Esophagus muscularis mucosa (tissue), 4 donors: ENCODE measurements around the gene CCDC59. TPM values are rescaled to one million over a fixed set of nuclear protein-coding genes. Genes with fewer than 3 reads are reported as not detected.

Source experiments
- DNase-seq: peaks from one replicate; pipeline ENCODE4 v3.0.0-alpha.2; 2017; ENCODE audit errors: extremely low spot score
- H3K27ac ChIP-seq, 4 donors: fragments of 200-600 bp; sonication (generic); replicated peaks in 1 of 4; 1 replicate in 3 of 4; 2 replicates in 1 of 4; pipeline ENCODE4 v1.5.1; 2016 to 2019; ENCODE audit warnings: mild to moderate bottlenecking in 1 of 4
- H3K27me3 ChIP-seq, 4 donors: fragments of 200-600 bp; sonication (generic); one replicate each; pipeline versions ENCODE4 v1.5.1 to v1.6.0; 2016 to 2019
- H3K36me3 ChIP-seq, 4 donors: fragments of 200-600 bp; sonication (generic); one replicate each; pipeline ENCODE4 v1.5.1; 2016 to 2019
- H3K4me1 ChIP-seq, 4 donors: fragments of 200-600 bp; sonication (generic); one replicate each; pipeline ENCODE4 v1.5.1; 2016 to 2019
- H3K4me3 ChIP-seq, 4 donors: fragments of 200-600 bp; sonication (generic); 1 replicate in 2 of 4; 2 replicates in 2 of 4; pipeline ENCODE4 v1.5.1; 2016 to 2019; ENCODE audit warnings: mild to moderate bottlenecking in 4 of 4, moderate library complexity in 1 of 4
- H3K9me3 ChIP-seq, 4 donors: fragments of 200-600 bp; sonication (generic); 1 replicate in 3 of 4; 2 replicates in 1 of 4; pipeline ENCODE4 v1.5.1; 2016 to 2019
- CTCF ChIP-seq, 3 experiments: fragments of 200-600 bp in 2 of 3; fragments of 450-650 bp in 1 of 3; sonication (generic) in 2 of 3; IDR thresholded peaks; one replicate each; pipeline ENCODE4 v1.5.1; 2017 to 2019; ENCODE audit warnings: antibody characterized with exemption in 3 of 3, mild to moderate bottlenecking in 2 of 3, moderate library complexity in 1 of 3
- EP300 ChIP-seq: sonication (generic); formaldehyde crosslinking; IDR thresholded peaks from one replicate; pipeline ENCODE4 v1.6.1; 2017; ENCODE audit warnings: antibody characterized with exemption
- POLR2A ChIP-seq: fragments of 450-650 bp; IDR thresholded peaks from one replicate; pipeline ENCODE4 v1.6.1; 2017; ENCODE audit warnings: antibody characterized with exemption, moderate library complexity, mild to moderate bottlenecking, low read depth
- POLR2AphosphoS5 ChIP-seq, 2 donors: sonication (generic); formaldehyde crosslinking; IDR thresholded peaks; one replicate each; pipeline ENCODE4 v1.6.1; 2017; ENCODE audit warnings: antibody characterized with exemption in 2 of 2
- WGBS: methylation state at CpG from one replicate; pipeline ENCODE4 v1.1.5; 2018; 5-methylcytosine and 5-hydroxymethylcytosine counted together
- intact Hi-C: fragments of 100-400 bp; cut with DNase I; formaldehyde crosslinking; loops from one replicate; pipeline ENCODE4 v1.15.1; 2023
- total RNA-seq, 4 donors: library from RNA; depleted of rRNA; stranded (reverse); fragments of >200 nt; gene quantifications; one replicate each; pipeline versions ENCODE4 v1.1.0 to v1.2.1, GENCODE V29; 2016

CCDC59 gene
- total RNA-seq, 4 donors from 2014 or later: 29.5 to 72.4 (median 46.9) TPM

GRCh38 chr12:82383930-82384552 is 25.9 kb upstream of the CCDC59 start:
- TF ChIP-seq CTCF (IDR thresholded peaks at IDR 0.05) (peak in 1 of 3 experiments; percentile 30), EP300 (no peak)
- Histone ChIP-seq H3K4me1 (peaks cover 0 to 6% (median 2%) of the 10 kb centered on the region in 4 donors), H3K36me3 (peaks cover 0 to 11% (median 10%) of the 10 kb centered on the region in 4 donors), H3K27me3 (no peaks in the 10 kb centered on the region), H3K9me3 (no peaks in the 10 kb centered on the region), H3K4me3 (no peak overlapping the region), H3K27ac (no peak overlapping the region)
- WGBS: 40% methylated on average over 2 of the region's 2 CpGs
- intact Hi-C loops: no loop called here
- no peak for DNase-seq

GRCh38 chr12:82378997-82379396 is 20.8 kb upstream of the CCDC59 start:
- intact Hi-C loops: no loop called here
- Histone ChIP-seq H3K27me3 (no peaks in the 10 kb centered on the region), H3K36me3 (peaks cover 4 to 13% (median 6%) of the 10 kb centered on the region in 4 donors), H3K9me3 (peaks cover 0 to 3% (median 0%) of the 10 kb centered on the region in 4 donors), H3K4me3 (no peak overlapping the region), H3K27ac (no peak overlapping the region), H3K4me1 (no peaks in the 10 kb centered on the region)
- DNase-seq: no peak
- TF ChIP-seq POLR2A (no peak), CTCF (IDR thresholded peaks at IDR 0.05) (no peak), POLR2AphosphoS5 (IDR thresholded peaks at IDR 0.05) (no peak), EP300 (no peak)

GRCh38 chr12:82375201-82375600 is 17.0 kb upstream of the CCDC59 start:
- 96% methylated on average over 2 of the region's 2 CpGs for WGBS
- no peak for DNase-seq
- H3K9me3 ChIP-seq: peaks cover 0 to 3% (median 0%) of the 10 kb centered on the region in 4 donors
- H3K27me3 ChIP-seq: no peaks in the 10 kb centered on the region
- H3K4me3 ChIP-seq: no peak overlapping the region
- no peak for TF ChIP-seq EP300
- TF ChIP-seq CTCF (IDR thresholded peaks at IDR 0.05): no peak
- no peaks in the 10 kb centered on the region for H3K4me1 ChIP-seq
- peaks cover 8 to 28% (median 15%) of the 10 kb centered on the region in 4 donors for H3K36me3 ChIP-seq
- H3K27ac ChIP-seq: no peak overlapping the region
- intact Hi-C loops: no loop called here

- H3K27ac ChIP-seq: no peak overlapping the region
- DNase-seq: no peak
- intact Hi-C loops: no loop called here
- no peak overlapping the region for H3K4me3 ChIP-seq
- no peak for TF ChIP-seq POLR2AphosphoS5 (IDR thresholded peaks at IDR 0.05)
- TF ChIP-seq POLR2A: no peak
- H3K27me3 ChIP-seq: no peaks in the 10 kb centered on the region
- no peaks in the 10 kb centered on the region for H3K9me3 ChIP-seq
- WGBS: 76% methylated on average over 1 of the region's 1 CpG
- peaks cover 0 to 7% (median 6%) of the 10 kb centered on the region in 4 donors for H3K4me1 ChIP-seq
- peaks cover 0 to 10% (median 4%) of the 10 kb centered on the region in 4 donors for H3K36me3 ChIP-seq
Measured at GRCh38 chr12:82366197-82366596, 8.0 kb upstream of the CCDC59 start.

- WGBS: 98% methylated on average over 2 of the region's 4 CpGs
- intact Hi-C loops: no loop called here
- DNase-seq: no peak
- H3K27ac ChIP-seq: no peak overlapping the region
- H3K4me1 ChIP-seq: peaks cover 16 to 28% (median 22%) of the 10 kb centered on the region in 4 donors
- no peaks in the 10 kb centered on the region for H3K9me3 ChIP-seq
- H3K36me3 ChIP-seq: peaks cover 0 to 5% (median 0%) of the 10 kb centered on the region in 4 donors
- no peaks in the 10 kb centered on the region for H3K27me3 ChIP-seq
- H3K4me3 ChIP-seq: no peak overlapping the region
- TF ChIP-seq POLR2A (no peak), CTCF (IDR thresholded peaks at IDR 0.05) (no peak), EP300 (no peak), POLR2AphosphoS5 (IDR thresholded peaks at IDR 0.05) (no peak)
Measured at GRCh38 chr12:82363990-82364389, 5.8 kb upstream of the CCDC59 start.
